22Rv1 (cell line): ENCODE results near the gene DMWD.

Experiments
- CTCF ChIP-seq: fragments of 450-650 bp; IDR thresholded peaks from 2 replicates; pipeline ENCODE4 v1.5.1; 2017; ENCODE audit warnings: mild to moderate bottlenecking
- ZFX ChIP-seq: fragments of 450-650 bp; IDR thresholded peaks from 2 replicates; pipeline ENCODE4 v1.6.1; 2017; ENCODE audit warnings: antibody characterized with exemption, borderline replicate concordance

- TF ChIP-seq CTCF (no peak), ZFX (no peak)
These were observed 27.1 kb upstream of the DMWD start for GRCh38 chr19:45819769-45820168.
